PC-9 (cell line): ENCODE data around the gene MATCAP1.

Experiments
- EZH2 ChIP-seq: fragments of 200-600 bp; sonication (generic); IDR thresholded peaks from 2 replicates; pipeline ENCODE4 v1.8.0; 2017; ENCODE audit warnings: antibody characterized with exemption, low read depth
- TF ChIP-seq, protein P1 (sequence below): fragments of 200-600 bp; sonication (generic); conservative IDR thresholded peaks from 2 replicates; pipeline ENCODE4 v1.6.1; 2017; ENCODE audit warnings: mixed run types, antibody characterized with exemption, mild to moderate bottlenecking, moderate library complexity

DNA sequence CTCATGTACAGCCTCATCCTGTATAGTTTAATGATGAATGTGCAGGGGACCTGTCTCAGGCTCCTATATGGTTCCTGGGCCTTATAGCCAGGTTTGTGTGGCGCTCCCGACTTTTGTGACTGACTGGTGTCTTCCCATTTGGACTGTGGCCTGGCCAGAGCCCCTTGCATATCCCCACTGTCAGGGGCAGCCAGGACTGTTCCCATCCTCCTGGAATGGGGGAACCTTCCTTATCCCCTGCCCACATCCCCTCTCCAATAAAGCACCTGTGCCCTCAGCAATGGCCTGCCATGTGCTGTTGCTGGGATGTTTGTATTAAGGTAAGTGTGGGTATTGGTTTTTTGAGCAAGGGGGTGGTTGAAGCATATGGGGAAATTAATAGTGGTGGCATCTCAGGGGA lies 35.5 kb downstream of the MATCAP1 start:
- TF ChIP-seq, protein P1, sequence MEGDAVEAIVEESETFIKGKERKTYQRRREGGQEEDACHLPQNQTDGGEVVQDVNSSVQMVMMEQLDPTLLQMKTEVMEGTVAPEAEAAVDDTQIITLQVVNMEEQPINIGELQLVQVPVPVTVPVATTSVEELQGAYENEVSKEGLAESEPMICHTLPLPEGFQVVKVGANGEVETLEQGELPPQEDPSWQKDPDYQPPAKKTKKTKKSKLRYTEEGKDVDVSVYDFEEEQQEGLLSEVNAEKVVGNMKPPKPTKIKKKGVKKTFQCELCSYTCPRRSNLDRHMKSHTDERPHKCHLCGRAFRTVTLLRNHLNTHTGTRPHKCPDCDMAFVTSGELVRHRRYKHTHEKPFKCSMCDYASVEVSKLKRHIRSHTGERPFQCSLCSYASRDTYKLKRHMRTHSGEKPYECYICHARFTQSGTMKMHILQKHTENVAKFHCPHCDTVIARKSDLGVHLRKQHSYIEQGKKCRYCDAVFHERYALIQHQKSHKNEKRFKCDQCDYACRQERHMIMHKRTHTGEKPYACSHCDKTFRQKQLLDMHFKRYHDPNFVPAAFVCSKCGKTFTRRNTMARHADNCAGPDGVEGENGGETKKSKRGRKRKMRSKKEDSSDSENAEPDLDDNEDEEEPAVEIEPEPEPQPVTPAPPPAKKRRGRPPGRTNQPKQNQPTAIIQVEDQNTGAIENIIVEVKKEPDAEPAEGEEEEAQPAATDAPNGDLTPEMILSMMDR: no peak
- no peak for TF ChIP-seq EZH2
